Stimulated activated CD8-positive, alpha-beta memory T cell treated with anti-CD3 and anti-CD28 coated beads, Interleukin-15, amount 100 ng/mL, for 48 hours (primary cell): ENCODE measurements around the gene ZNF536.

ENCODE experiments used
- DNase-seq, 2 donors: peaks; one replicate each; pipeline ENCODE4 v3.0.0-alpha.2; 2020; ENCODE audit warnings: low read depth in 2 of 2

The ZNF536 gene

DNA sequence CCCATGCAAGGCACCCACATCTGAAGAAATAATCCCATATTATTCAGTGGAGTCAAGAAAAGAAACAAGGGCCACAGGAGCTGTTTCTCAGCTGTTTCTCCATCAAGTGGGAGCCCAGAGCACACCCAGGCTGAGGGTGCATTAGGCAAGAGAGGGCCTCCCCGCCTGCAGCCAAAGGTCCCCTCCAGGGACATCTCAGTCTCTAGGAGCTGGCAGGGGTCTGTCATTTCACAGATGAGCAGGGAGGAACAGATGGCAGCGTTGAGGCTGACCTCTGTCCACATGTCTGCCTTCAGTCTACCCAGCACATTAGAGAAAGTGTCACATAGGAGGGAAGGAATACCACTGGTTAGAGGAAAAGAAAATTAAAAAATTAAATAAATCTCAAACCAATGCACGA is 157.7 kb downstream of the ZNF536 start:
- DNase-seq = no peak

- DNase-seq = no peak
These were observed 158.6 kb downstream of the ZNF536 start for GRCh38 chr19:30530751-30531150.

DNA sequence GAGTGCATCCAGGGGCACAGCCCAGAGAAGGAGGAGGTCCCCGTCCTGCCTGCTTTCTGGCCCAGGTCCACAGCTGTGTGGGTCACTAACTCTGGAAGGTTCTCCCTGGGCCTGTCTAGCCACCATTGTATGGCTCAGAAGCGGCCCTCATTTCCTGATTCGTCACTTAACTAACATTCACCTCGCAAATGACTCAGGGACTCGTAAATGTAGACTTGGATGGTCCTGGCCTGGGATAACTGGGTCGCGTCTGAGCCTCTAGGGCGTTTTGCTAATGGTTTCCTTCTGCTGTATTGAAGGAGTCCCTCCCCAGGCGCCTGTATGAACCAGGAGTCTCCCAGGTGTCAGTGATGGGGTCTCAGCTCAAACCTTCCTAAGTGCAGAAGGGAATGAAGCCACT is 162.8 kb downstream of the ZNF536 start:
- no peak for DNase-seq

GRCh38 chr19:30536975-30537374 is 164.8 kb downstream of the ZNF536 start:
- DNase-seq = no peak

DNA sequence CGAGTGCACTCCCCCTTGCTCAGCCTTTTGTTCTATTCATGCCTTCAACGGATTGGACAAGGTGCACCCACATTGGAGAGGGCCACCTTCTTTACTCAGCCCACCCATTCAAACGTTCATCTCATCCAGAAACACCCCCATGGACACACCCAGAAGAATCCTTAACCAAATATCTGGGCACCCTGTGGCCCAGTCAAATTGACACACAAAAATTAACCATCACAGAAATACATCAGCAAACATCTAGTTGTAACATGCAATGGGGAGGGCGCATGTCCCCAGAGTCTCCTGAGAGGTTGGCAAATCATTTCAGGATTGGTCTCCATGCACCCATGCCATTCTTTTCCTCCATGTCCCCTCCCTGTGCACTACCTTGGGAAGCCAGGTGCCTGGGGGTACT is 167.1 kb downstream of the ZNF536 start:
- no peak for DNase-seq

DNA sequence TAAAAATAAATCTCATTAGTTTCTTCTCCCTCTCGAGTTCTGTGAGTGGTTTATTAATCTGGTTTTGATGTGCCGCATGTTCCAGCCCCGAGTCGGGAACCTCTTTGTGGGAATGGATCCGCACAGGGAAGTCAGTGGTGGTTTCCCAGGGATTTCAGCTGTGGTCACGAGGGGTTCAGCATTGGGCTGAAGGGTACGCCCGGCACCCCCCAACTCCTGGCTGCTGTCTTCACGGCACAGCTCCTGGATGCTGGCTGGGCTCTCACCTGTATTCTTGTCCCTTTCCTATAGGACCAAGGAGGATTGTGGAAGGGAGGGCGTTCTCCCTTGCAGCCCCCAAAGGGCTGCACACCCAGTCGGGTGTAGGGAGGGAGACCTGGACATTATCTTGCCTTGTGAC is 167.8 kb downstream of the ZNF536 start:
- no peak for DNase-seq

DNA sequence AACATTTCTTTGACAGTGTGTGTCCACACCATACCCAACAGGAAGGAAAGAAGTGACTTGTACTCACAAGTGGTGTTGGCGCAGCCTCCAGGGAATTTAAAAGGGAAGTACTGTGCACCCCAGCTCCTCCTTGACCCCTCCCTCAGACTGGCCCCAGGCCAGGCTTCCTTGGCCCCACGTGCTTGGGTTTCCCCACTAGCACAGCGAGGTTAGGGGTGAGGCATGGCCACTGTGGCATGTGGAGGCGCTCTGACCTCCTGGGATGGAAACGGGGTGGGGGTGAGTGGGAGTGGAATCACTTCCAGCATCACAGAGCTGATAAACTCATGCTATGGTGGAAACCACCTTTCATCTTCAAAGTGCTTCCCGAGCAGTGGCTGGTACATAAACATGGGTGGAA is 168.6 kb downstream of the ZNF536 start:
- no peak for DNase-seq

DNA sequence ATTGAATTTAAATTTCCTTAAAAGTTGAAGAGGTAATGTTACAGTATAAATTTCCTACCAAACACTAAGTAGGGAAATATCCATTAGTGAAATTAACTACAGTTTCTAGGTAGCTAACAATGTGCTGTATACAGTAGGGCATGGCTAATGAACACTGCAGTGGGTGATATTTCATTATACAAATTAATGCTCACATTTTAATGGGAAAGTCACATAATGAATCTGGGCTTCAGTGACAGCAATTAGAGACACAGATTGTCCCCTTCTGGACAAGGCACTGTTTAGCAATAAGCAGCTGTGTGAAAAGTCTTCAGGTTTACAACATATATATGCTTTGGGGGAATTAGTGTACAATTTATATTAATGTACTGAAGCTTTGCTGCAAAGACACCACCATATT is 169.4 kb downstream of the ZNF536 start:
- DNase-seq = no peak

GRCh38 chr19:30543243-30543945 is 171.2 kb downstream of the ZNF536 start:
- DNase-seq = no peak

- no peak for DNase-seq
These were observed 173.6 kb downstream of the ZNF536 start for GRCh38 chr19:30545752-30546151.

DNA sequence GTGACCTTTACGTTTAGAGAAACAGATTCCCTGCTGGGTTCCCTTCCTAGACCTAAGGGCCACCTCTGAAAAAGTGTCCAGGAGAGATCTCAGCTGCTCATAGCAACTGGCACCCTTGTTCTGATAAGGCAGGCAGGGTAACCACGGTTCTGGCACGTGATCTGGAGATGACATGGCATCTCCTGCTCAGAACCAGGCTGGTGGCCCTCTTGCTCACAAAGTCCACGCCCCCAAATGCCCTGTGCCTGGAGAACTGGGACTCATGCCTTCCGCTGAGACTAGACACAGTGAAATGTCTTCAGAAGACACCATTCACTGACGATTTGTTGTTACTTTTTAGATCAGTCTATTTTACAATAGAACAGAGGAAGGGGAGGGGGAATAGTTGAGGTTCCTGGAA is 174.1 kb downstream of the ZNF536 start:
- DNase-seq = no peak

GRCh38 chr19:30547246-30547645 is 175.1 kb downstream of the ZNF536 start:
- no peak for DNase-seq

- DNase-seq = no peak
These were observed 177.0 kb downstream of the ZNF536 start for GRCh38 chr19:30549151-30549550.

- no peak for DNase-seq
These were observed 179.1 kb downstream of the ZNF536 start for GRCh38 chr19:30551271-30551670.

GRCh38 chr19:30552593-30552992 is 180.4 kb downstream of the ZNF536 start:
- DNase-seq = no peak

- DNase-seq = no peak
These were observed 183.0 kb downstream of the ZNF536 start for GRCh38 chr19:30555075-30555790.

DNA sequence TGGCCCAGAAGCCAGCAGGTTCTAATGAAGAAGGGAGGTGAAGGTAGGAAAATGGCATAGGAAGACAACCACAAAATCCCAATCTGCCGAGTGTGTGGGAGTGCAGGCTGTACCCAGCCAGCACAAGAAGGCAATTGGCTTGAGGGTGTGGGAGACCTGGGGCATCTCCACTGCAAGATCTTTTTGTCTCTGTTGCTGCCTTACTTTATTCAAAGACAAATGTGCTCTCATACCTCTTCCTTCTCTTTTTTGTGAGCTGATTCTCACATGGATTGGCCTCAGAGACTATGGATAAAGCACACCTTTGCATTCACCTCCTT is 183.6 kb downstream of the ZNF536 start:
- DNase-seq = no peak

DNA sequence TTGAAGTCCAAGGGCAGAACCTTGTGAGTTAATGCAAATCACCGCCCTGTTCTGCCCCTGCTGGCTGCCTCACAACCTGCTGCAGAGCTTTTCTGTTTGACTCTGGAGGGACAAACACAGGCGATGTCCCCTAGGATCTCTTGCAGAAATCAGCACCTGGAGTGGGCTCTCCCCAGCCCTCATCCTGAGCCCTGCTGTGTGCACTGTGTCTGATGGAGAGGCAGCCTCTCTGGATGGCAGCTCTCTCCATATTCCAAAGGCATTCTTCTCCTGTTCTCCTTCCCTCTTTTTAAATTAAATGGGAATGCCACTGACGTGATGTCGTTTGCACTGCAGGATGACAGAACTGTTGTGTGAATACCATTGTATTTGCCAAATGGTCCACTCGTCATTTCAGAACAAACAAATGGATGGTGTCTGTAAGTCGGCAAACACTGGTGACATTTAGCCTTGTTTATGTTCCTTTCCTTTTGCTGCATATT is 184.1 kb downstream of the ZNF536 start:
- no peak for DNase-seq

GRCh38 chr19:30557212-30557611 is 185.0 kb downstream of the ZNF536 start:
- no peak for DNase-seq

DNA sequence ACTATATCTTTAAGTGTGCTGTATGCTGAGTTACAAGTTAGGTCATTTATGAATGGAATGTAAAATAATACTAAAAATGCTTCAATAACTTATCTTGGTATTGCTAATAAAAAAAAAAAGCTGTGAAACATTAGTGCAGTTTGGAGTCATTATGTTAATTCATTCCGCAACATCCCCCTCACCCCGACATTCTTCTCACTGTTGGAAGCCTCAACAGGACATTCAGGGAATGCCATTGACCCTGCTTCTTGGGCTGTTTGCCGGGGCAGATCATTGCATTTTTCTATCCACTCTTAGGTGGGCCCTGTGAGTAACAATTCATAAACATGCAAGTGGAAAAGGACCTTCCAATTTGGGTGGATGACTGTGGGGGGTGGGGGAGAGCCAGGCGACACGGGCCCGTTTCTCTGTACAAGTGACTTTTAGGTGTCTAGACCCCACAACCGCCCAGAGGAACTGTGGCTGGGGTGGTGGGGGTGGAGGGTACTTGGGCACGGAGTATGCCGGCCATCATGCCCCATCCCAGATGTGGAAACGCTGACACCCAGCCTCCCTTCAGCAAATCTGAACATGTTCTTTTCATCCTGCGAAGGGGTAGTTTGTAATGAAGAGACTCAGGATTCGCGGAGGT is 185.9 kb downstream of the ZNF536 start:
- DNase-seq = no peak

GRCh38 chr19:30558793-30559192 is 186.6 kb downstream of the ZNF536 start:
- DNase-seq = no peak

GRCh38 chr19:30559446-30559845 is 187.3 kb downstream of the ZNF536 start:
- DNase-seq = no peak

DNA sequence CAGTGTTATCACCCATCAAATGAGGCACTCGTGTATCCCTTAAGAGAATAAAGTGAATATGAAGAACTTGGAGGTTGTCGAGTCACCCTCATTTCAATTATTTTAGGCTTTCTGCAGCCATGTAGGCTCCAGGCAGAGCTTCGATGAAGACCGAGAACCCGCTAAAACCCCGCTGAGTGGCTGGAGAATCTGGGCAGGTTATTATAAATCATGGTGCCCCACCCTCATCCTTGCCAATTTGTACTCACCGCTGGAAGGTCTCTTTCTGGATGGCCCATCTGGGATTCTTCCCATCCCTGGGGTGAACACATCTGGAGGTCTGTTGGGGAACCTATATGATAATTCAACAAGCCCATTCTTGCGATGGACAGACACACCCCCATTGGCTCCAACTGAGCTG is 190.8 kb downstream of the ZNF536 start:
- no peak for DNase-seq
